Inferior parietal cortex (tissue), 1 donor: ENCODE data around the gene PANK3.
"Not testable (repeated sequence)": the region's sequence is repeated elsewhere in the genome, so short reads cannot be mapped to it uniquely, and the experiment has no call there.

ENCODE experiments used
- DNase-seq: peaks from one replicate; pipeline ENCODE4 v3.0.0-alpha.2; 2016; ENCODE audit errors: extremely low spot score

The PANK3 gene

GRCh38 chr5:168578538-168579487, at the start of gene PANK3:
Gene PANK3 (minus strand): TSS chr5:168579368. CDS start chr5:168579283, 85 bp downstream.
- peak; percentile 72 for DNase-seq

DNA sequence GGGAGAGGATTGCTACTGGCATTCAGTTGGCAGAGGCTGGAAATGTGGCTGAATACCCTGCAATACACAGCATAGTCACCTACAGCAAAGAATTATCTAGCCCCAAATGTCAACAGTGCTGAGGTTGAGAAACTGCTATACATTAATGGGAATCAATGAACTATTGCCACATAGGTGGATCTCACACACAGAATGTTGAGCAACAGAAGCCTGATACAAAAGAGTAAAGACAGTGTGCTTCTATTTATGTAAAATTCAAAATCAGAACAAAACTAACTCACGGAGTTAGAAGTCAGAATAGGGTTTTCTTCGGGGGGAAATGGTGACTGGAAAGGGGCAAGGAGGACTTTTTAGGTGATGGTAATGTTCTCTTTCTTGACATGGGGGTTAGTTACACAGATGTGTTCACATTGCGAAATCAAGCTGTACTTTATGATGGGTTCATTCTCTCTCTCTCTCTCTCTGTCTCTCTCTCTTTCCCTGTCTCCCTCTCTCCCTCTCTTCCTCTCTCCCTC, 45.7 kb upstream of the PANK3 start:
- no peak for DNase-seq

DNA sequence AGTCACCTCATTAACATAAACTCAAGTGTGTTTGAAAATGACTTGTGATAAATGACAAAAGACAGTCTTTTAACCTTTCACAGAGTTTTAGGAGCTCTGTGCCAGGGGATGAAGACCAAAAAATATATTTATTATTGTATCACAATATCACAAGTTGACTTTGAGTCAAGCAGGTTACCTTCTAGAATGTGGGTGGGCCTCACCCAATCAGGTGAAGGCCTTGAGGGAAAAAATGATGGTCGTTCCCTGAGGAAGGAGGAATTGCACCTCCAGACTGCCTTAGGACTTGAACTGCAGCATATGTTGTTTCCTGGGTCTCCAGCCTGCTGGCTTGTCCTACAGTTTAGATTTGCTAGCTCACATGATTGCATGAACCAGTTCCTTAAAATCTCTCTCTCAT, 41.6 kb upstream of the PANK3 start:
- DNase-seq = no peak

DNA sequence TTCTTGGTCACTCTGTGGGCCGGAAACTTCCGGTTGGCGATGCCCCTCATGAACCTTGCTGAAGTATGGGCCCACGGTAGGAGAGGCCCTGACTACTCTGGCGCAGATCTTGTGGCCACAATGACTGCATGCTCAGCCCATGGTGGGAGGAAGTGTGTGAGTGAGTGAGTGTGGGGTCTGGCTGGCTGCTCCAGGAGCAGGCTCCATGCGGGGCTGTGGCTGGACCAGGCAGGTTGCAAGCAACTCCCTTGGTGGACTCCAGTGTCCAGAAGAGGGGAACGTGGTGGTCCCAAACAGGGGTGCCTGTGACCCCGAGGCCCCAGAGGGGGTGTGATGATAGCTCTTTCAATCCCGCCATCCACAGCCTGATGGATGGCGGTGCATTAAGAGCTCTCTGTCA, 35.5 kb upstream of the PANK3 start:
- no peak for DNase-seq

GRCh38 chr5:168613996-168614395, 34.8 kb upstream of the PANK3 start:
- no peak for DNase-seq

- DNase-seq = no peak
Measured at GRCh38 chr5:168613396-168613795, 34.2 kb upstream of the PANK3 start.

DNA sequence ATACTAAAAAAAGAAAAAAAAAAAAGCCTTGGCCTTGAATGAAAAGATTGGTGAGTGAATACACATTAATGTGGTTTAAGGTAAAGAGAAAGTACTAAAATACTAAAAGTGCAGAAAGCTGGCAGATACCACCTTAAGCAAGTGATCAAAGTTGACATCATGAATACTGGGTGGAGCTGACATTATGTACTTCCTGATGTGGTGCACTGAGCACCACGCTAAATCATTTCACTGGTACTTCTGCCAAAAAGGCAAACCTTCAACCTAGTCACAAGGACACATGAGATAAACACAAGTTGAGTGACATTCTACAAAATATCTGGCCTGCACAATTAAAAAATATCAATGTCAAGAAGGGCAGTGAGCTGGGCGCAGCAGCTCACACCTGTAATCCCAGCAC, 33.8 kb upstream of the PANK3 start:
- no peak for DNase-seq

GRCh38 chr5:168612123-168612522, 33.0 kb upstream of the PANK3 start:
- no peak for DNase-seq

DNA sequence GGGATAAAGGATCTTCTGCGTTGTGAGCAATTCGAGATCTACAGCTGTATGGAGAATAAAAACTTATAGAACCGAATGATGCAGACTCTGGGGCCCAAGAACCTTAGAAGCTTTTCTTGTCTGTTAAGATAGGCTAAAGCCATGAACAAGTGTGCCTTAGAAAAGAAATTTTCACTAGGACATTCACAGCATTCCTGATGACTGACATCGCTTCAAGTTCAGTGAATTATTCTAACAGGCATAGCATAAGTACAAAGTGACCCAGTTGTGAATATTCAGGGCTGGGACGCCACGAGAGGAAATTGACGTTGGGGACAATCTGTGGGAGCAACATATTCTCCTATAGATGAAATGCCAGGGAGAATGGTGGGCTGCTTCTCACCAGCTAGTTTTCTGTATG, 32.0 kb upstream of the PANK3 start:
- no peak for DNase-seq

DNA sequence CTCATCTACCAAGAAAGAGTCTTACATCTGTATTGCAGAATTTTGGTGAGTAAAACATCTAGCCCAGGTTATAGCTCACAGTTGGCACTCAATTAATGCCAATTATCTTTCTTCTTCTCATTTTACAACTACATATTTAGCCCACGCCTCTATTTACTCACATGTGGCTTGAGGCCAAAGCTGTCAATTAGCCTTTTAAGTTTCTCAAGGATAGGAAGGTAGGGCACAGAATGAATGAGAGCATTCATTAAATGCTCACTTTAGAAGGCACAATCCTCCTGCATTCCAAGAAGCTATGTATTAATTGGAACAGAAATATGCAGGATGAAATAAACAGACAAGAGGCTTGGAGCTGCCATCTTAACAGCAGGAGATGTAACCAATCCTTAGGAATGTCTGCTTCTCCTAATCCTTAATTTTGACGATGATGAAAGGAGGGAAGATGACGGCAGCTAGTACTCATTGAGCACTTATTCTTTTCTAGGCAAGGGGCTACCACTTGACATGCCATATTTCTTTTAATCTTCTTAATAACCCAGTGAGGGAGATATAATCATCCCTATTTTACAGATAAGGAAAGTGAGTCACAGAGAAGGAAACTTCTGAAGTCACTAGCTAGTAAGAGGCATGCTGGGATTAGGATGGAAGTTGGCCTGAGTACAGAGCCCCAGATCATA, 30.8 kb upstream of the PANK3 start:
- DNase-seq = no peak

- no peak for DNase-seq
Measured at GRCh38 chr5:168608821-168609220, 29.7 kb upstream of the PANK3 start.

DNA sequence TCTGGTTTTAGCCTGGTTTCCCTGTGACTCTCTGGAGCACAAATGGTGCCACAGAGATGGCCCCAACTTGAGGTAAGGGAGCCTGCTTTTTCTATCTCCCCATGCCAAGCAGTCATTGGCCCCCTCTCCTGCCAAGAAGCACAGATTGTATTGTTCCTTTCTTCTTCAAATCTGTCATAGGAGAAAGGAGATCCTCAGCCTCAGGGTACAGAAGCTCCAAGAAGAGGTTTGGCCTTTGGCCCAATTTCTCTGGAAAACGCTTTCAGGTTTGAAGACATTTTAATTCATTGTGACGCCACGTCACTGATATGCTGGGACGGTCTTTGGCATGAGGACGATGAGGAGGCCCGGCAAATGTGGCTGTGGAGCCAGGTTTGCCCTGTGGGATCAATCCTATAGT, 29.2 kb upstream of the PANK3 start:
- DNase-seq = no peak

- no peak for DNase-seq
Measured at GRCh38 chr5:168607946-168608345, 28.8 kb upstream of the PANK3 start.

- no peak for DNase-seq
Measured at GRCh38 chr5:168606562-168606961, 27.4 kb upstream of the PANK3 start.

DNA sequence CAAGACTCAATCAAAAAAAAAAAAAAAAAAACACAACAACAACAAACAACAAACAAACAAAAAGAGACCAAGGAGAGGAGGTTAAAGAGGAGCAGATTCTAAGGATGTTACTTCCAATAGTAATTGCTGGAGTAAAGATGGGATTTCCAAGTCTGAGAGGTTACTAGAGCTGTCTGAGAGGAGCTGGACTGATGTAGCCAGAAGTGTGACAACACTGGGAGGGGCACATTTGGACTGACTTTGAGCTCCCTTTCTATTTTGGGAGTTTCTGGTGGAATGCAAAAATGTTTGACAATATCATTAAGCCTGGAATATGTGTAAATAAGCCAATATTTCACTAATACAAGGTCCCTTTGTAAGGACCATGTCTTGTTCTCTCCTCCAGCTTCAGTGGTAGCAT, 25.3 kb upstream of the PANK3 start:
- no peak for DNase-seq

DNA sequence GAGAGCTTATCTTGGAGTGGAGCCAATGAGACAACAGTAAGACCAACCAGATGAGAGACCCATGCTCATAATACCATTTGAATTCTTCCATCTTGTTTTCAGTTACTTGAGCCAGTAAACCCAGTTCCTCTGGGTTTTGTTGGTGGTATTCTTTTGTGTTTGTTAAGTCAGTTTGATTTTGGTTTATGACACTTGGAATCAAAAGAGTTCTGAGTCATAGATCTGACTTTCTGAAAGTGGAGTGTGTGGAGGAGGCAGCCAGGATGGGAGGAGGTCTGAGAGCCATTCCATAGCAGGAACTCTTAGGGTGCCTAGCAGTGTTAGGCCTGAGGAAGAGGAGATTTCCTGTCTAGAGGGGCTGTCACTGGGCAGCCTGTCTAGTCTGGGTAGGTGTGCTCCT, 24.6 kb upstream of the PANK3 start:
- DNase-seq = no peak

- no peak for DNase-seq
Measured at GRCh38 chr5:168602517-168602916, 23.3 kb upstream of the PANK3 start.

GRCh38 chr5:168601972-168602371, 22.8 kb upstream of the PANK3 start:
- DNase-seq = no peak

DNA sequence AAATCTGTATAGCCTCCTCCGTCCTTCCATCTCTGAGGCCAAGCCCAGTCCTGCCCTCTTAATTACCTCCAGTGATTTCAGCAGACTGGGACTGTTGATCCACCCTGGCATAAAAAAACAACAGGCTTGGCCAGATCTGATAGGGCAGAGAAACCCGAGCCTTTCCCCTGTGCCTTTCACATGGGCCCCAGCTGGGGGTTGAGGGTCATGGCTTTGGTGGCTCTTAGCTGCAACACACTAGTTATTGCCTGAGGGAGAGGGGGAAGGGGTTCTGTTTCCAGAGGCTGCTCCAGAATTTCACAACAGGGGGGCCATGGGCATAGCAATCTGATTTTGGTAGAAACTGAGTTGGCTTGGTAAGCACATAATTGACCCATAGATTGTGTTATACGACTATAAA, 21.2 kb upstream of the PANK3 start:
- DNase-seq = no peak

- no peak for DNase-seq
Measured at GRCh38 chr5:168599826-168600225, 20.7 kb upstream of the PANK3 start.

- no peak for DNase-seq
Measured at GRCh38 chr5:168598639-168599038, 19.5 kb upstream of the PANK3 start.

DNA sequence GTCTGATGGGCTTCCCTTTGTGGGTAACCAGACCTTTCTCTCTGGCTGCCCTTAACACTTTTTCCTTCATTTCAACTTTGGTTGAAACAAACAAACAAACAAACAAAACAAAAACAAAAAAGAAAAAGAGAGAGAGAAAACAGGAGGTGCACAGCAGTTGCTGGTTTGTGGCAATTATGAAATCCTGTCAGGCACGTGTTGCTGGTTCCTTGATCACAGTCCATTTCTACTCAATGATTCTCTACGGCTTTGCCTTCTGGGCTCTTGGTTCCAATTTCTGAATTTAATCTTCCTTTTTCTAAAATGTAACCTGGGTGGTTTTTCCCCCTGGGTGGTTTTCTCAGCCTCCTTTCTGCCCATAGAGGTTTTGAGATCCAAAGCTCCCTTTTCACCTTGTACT, 17.8 kb upstream of the PANK3 start:
- no peak for DNase-seq

- not testable (repeated sequence) for DNase-seq
Measured at GRCh38 chr5:168596122-168596521, 17.0 kb upstream of the PANK3 start.
